IMR-90 (cell line): ENCODE measurements around the gene ETV3L. TPM values are rescaled to one million over a fixed set of nuclear protein-coding genes. Genes with fewer than 3 reads are reported as not detected.

Experiments
- ATAC-seq: fragments of 200-7000 bp; cut with Tn5 transposase; 2 replicates; pipeline ENCODE4 v1.9.1; 2020; ENCODE audit warnings: low read depth, mild to moderate bottlenecking, moderate library complexity
- BruUV-seq: library from RNA; stranded (reverse); fragments of 400-500 nt; replicated peaks from 2 replicates; lab custom pipeline; 2021; lab: Mats Ljungman, UMichigan
- CTCF ChIA-PET: fragments of 300-600 bp; formaldehyde crosslinking; extraction: SDS; loops from one replicate; lab custom pipeline; 2021; ENCODE audit warnings: antibody characterized with exemption; lab: Yijun Ruan, JAX
- POLR2A ChIA-PET: fragments of 300-600 bp; sonication (Branson Sonifier 250); formaldehyde crosslinking; loops from one replicate; lab custom pipeline; 2022; ENCODE audit warnings: antibody characterized with exemption; ENCODE audit not compliant: unreplicated experiment; lab: Charles Lee
- DNase-seq: peaks from one replicate; pipeline ENCODE4 v3.0.0; 2013
- H2AFZ ChIP-seq: replicated peaks from 2 replicates; pipeline ENCODE3; 2013; ENCODE audit warnings: low read length, mild to moderate bottlenecking; ENCODE audit not compliant: poor library complexity
- H2AK5ac ChIP-seq: 2 replicates; pipeline ENCODE4 v1.6.1; 2013; ENCODE audit warnings: low read depth, low read length, inconsistent platforms
- H2AK9ac ChIP-seq: replicated peaks from 2 replicates; pipeline ENCODE3; 2013; ENCODE audit warnings: mild to moderate bottlenecking, low read depth, low read length, moderate library complexity; ENCODE audit not compliant: poor library complexity
- H2BK120ac ChIP-seq: 2 replicates; pipeline ENCODE4 v1.6.1; 2013; ENCODE audit warnings: low read depth, low read length, inconsistent platforms
- H2BK15ac ChIP-seq: 3 replicates; pipeline ENCODE4 v1.6.1; 2013; ENCODE audit warnings: low read depth, low read length, inconsistent platforms
- H2BK20ac ChIP-seq: 2 replicates; pipeline ENCODE4 v1.6.1; 2013; ENCODE audit warnings: low read depth, mild to moderate bottlenecking, inconsistent platforms, low read length, moderate library complexity
- H2BK5ac ChIP-seq: 2 replicates; pipeline ENCODE4 v1.6.1; 2013; ENCODE audit warnings: mild to moderate bottlenecking, low read depth, low read length, inconsistent platforms; ENCODE audit not compliant: poor library complexity, severe bottlenecking
- H3K14ac ChIP-seq: replicated peaks from 2 replicates; pipeline ENCODE4 v1.6.1; 2013; ENCODE audit warnings: low read depth, low read length, inconsistent platforms
- H3K18ac ChIP-seq: 2 replicates; pipeline ENCODE4 v1.6.1; 2013; ENCODE audit warnings: low read depth, low read length, control low read depth
- H3K23ac ChIP-seq: 2 replicates; pipeline ENCODE4 v1.6.1; 2013; ENCODE audit warnings: low read depth, low read length, inconsistent platforms
- H3K27ac ChIP-seq: 2 replicates; pipeline ENCODE4 v1.5.1; 2013; ENCODE audit warnings: mild to moderate bottlenecking, control low read depth, low read length; ENCODE audit not compliant: insufficient read depth
- H3K27me3 ChIP-seq: 2 replicates; pipeline ENCODE4 v1.6.1; 2013; ENCODE audit warnings: low read length; ENCODE audit not compliant: control insufficient read depth, insufficient read depth
- H3K36me3 ChIP-seq: 2 replicates; pipeline ENCODE4 v1.6.1; 2013; ENCODE audit warnings: low read length, mixed read lengths; ENCODE audit not compliant: control insufficient read depth, insufficient read depth
- H3K4ac ChIP-seq: 2 replicates; pipeline ENCODE4 v1.6.1; 2013; ENCODE audit warnings: low read depth, low read length, inconsistent platforms
- H3K4me1 ChIP-seq: 2 replicates; pipeline ENCODE4 v1.6.1; 2013; ENCODE audit warnings: low read length, mixed read lengths; ENCODE audit not compliant: control insufficient read depth, insufficient read depth
- H3K4me2 ChIP-seq: 2 replicates; pipeline ENCODE4 v1.6.1; 2013; ENCODE audit warnings: low read depth, mild to moderate bottlenecking, control low read depth, low read length, moderate library complexity
- H3K4me3 ChIP-seq: 2 replicates; pipeline ENCODE4 v1.5.1; 2013; ENCODE audit warnings: low read depth, mild to moderate bottlenecking, control low read depth, low read length, moderate library complexity; ENCODE audit not compliant: insufficient read depth
- H3K56ac ChIP-seq: 2 replicates; pipeline ENCODE4 v1.6.1; 2013; ENCODE audit warnings: low read length, inconsistent platforms; ENCODE audit not compliant: insufficient read depth; ENCODE audit errors: extremely low read depth
- H3K79me1 ChIP-seq, 2 experiments: 2 replicates each; pipeline ENCODE4 v1.6.1; 2013; ENCODE audit warnings: low read length in 2 of 2, inconsistent platforms in 1 of 2, low read depth in 1 of 2
- H3K9ac ChIP-seq: 2 replicates; pipeline ENCODE4 v1.6.1; 2013; ENCODE audit warnings: low read depth, low read length, control low read depth
- H3K9me1 ChIP-seq: 2 replicates; pipeline ENCODE4 v1.6.1; 2013; ENCODE audit warnings: low read length, inconsistent platforms; ENCODE audit not compliant: insufficient read depth
- H3K9me3 ChIP-seq: 2 replicates; pipeline ENCODE4 v1.6.1; 2013; ENCODE audit warnings: low read length; ENCODE audit not compliant: control insufficient read depth, insufficient read depth
- H4K20me1 ChIP-seq: 2 replicates; pipeline ENCODE4 v1.6.1; 2013; ENCODE audit warnings: low read length, inconsistent platforms; ENCODE audit not compliant: insufficient read depth
- H4K5ac ChIP-seq: 2 replicates; pipeline ENCODE4 v1.6.1; 2013; ENCODE audit warnings: mild to moderate bottlenecking, low read depth, low read length, control low read depth
- H4K8ac ChIP-seq, 2 experiments: 2 replicates each; pipeline ENCODE4 v1.6.1; 2013; ENCODE audit warnings: low read depth in 2 of 2, low read length in 2 of 2, control low read depth in 1 of 2, inconsistent platforms in 1 of 2
- H4K91ac ChIP-seq: 2 replicates; pipeline ENCODE4 v1.6.1; 2013; ENCODE audit warnings: low read depth, low read length, inconsistent platforms; ENCODE audit not compliant: insufficient read depth
- CEBPB ChIP-seq: IDR thresholded peaks from 2 replicates; pipeline ENCODE4 v1.6.1; 2012; ENCODE audit warnings: low read depth, low read length, improper control_type of control experiment
- CHD1 ChIP-seq: IDR thresholded peaks from 2 replicates; pipeline ENCODE4 v1.6.1; 2012; ENCODE audit warnings: low read depth, low read length, improper control_type of control experiment
- CTCF ChIP-seq: conservative IDR thresholded peaks from 2 replicates; pipeline ENCODE4 v1.5.1; 2012; ENCODE audit warnings: mild to moderate bottlenecking, low read depth, low read length, improper control_type of control experiment
- ELK1 ChIP-seq: fragments of 150-350 bp; IDR thresholded peaks from 2 replicates; pipeline ENCODE4 v1.6.1; 2016; ENCODE audit warnings: low read depth, mild to moderate bottlenecking, low read length, moderate library complexity, borderline replicate concordance
- FOS ChIP-seq: fragments of 150-350 bp; IDR thresholded peaks from 2 replicates; pipeline ENCODE4 v1.6.1; 2016; ENCODE audit warnings: low read depth, low read length
- MAFK ChIP-seq: IDR thresholded peaks from 2 replicates; pipeline ENCODE4 v1.6.1; 2012; ENCODE audit warnings: low read depth, low read length, improper control_type of control experiment
- MXI1 ChIP-seq: IDR thresholded peaks from 2 replicates; pipeline ENCODE4 v1.6.1; 2012; ENCODE audit warnings: low read depth, mild to moderate bottlenecking, low read length, moderate library complexity, borderline replicate concordance
- NFE2L2 ChIP-seq: fragments of 150-350 bp; IDR thresholded peaks from 2 replicates; pipeline ENCODE4 v1.6.1; 2016; ENCODE audit warnings: low read depth, mild to moderate bottlenecking, low read length
- POLR2A ChIP-seq: IDR thresholded peaks from 2 replicates; pipeline ENCODE4 v1.6.1; 2012; ENCODE audit warnings: mild to moderate bottlenecking, low read depth, low read length
- SMC3 ChIP-seq: fragments of 150-350 bp; IDR thresholded peaks from 2 replicates; pipeline ENCODE4 v1.6.1; 2016; ENCODE audit warnings: low read depth, mild to moderate bottlenecking, antibody characterized with exemption, low read length, moderate library complexity
- WGBS, 2 experiments: methylation state at CpG; one replicate each; pipeline versions ENCODE4 v1.1.5 to v1.1.7; 2013; ENCODE audit warnings: missing lambda C conversion rate in 2 of 2; ENCODE audit not compliant: insufficient read length in 1 of 2; ENCODE audit errors: extremely low coverage in 2 of 2; 5-methylcytosine and 5-hydroxymethylcytosine counted together
- dilution Hi-C: fragments of 300-500 bp; cut with HindIII; formaldehyde crosslinking; loops from one replicate; pipeline ENCODE4 v1.14.3; 2018; ENCODE audit warnings: low sequenced_read_pairs; ENCODE audit not compliant: unreplicated experiment
- in situ Hi-C: fragments of 300-500 bp; cut with MboI; formaldehyde crosslinking; loops from 3 replicates; pipeline ENCODE4 v1.14.3; 2019; ENCODE audit warnings: low sequenced_read_pairs, inconsistent platforms, mixed read lengths
- intact Hi-C: fragments of 100-400 bp; cut with micrococcal nuclease; formaldehyde crosslinking; loops from 2 replicates; pipeline ENCODE4 v1.10.0; 2022
- polyA plus RNA-seq, 3 experiments: library from polyadenylated mRNA; depleted of rRNA; stranded (reverse); fragments of >200 nt; gene quantifications; 2 replicates each; pipeline ENCODE4 v1.2.3, GENCODE V29; 2012; ENCODE audit warnings: low replicate concordance in 1 of 3
- total RNA-seq: library from RNA; depleted of rRNA; stranded (reverse); fragments of >200 nt; gene quantifications from 2 replicates; pipeline ENCODE4 v1.2.3, GENCODE V29; 2012

ETV3L gene
- total and polyA plus RNA-seq, 2 of the 4 experiments (the other 2 are of a cell fraction) = not detected

- Histone ChIP-seq H3K9me3 (no peaks in the 10 kb centered on the region), H3K4me3 (no peak overlapping the region), H3K18ac (peak overlapping the region; percentile 86; the same call in 1 of the 2 replicates), H3K9ac (no peak overlapping the region), H4K20me1 (no peaks in the 10 kb centered on the region), H3K4ac (peak overlapping the region; percentile 95), H2AFZ (peak overlapping the region; percentile 96), H3K56ac (no peak overlapping the region), H2AK5ac (peak overlapping the region; percentile 72), H3K14ac (peak overlapping the region; percentile 98), H3K4me2 (no peak overlapping the region), H2BK120ac (peak overlapping the region; percentile 98), H3K23ac (peak overlapping the region; percentile 93; the same call in 1 of the 2 replicates), H3K4me1 (peaks cover 10% of the 10 kb centered on the region), H4K91ac (peak overlapping the region; percentile 94), H2BK15ac (peak overlapping the region; percentile 94; the same call in 2 of the 3 replicates), H2AK9ac (peak overlapping the region; percentile 83), H3K9me1 (peaks cover 22% of the 10 kb centered on the region), H3K36me3 (no peaks in the 10 kb centered on the region), H3K27me3 (no peaks in the 10 kb centered on the region), H2BK5ac (peak overlapping the region; percentile 93), H4K5ac (peak overlapping the region; percentile 99), H3K27ac (no peak overlapping the region; the same call in 1 of the 2 replicates), H2BK20ac (peak overlapping the region; percentile 99), H3K79me1 (no peaks in the 10 kb centered on the region), H4K8ac (peak overlapping the region; percentile 94 to 100)
- 55% methylated on average over 6 of the region's 14 CpGs; no CpG with 5 or more reads in 1 of the 2 experiments for WGBS, 2 experiments
- intact Hi-C loops (no loop called here), dilution Hi-C loops (no loop called here), in situ Hi-C loops (no loop called here)
- ATAC-seq = no peak
- BruUV-seq = no TSS peak
- no peak for DNase-seq
- ChIA-PET POLR2A (interaction anchor here (1.5 kb wide), 1 partner anchor 15 kb away, joined by 4 read pairs; no protein-coding TSS in a partner anchor), CTCF (interaction anchor here (3.0 kb wide), 1 partner anchor 15 kb away, joined by 9 read pairs; no protein-coding TSS in a partner anchor)
- TF ChIP-seq ELK1 = no peak
- TF ChIP-seq MAFK = no peak
- TF ChIP-seq CHD1 = no peak
- no peak for TF ChIP-seq MXI1
- no peak for TF ChIP-seq NFE2L2
- TF ChIP-seq CTCF = no peak
- no peak for TF ChIP-seq CEBPB
- TF ChIP-seq SMC3 = no peak
- TF ChIP-seq POLR2A = no peak
- TF ChIP-seq FOS = no peak
These were observed 5.8 kb upstream of the ETV3L start for GRCh38 chr1:157105298-157105987.
